ENCODE results near the gene BCAN.

Gene BCAN

GRCh38 chr1:156707417-156708217 is 65.7 kb downstream of the BCAN start:
- Mint-ChIP-seq H3K4me3 (peak overlapping the region; percentile 92), H3K4me1 (peaks cover 28% of the 10 kb centered on the region), H3K27ac (ENCODE audit: low read depth) (no peak overlapping the region), H3K27me3 (peaks cover 19% of the 10 kb centered on the region), H3K36me3 (ENCODE audit: insufficient read depth) (peaks cover 17% of the 10 kb centered on the region), H3K9me3 (no peaks in the 10 kb centered on the region)
- ATAC-seq (replicated peaks; ENCODE audit: extremely low read depth, poor library complexity, severe bottlenecking): no peak
- no peak for DNase-seq (ENCODE audit: low spot score in 2 of 2)

GRCh38 chr1:156708218-156708661 is 66.3 kb downstream of the BCAN start:
- H3K27ac Mint-ChIP-seq (ENCODE audit: low read depth): no peak overlapping the region
- DNase-seq (ENCODE audit: low spot score in 2 of 2) (no peak), ATAC-seq (replicated peaks; ENCODE audit: extremely low read depth, poor library complexity, severe bottlenecking) (no peak)
- H3K4me1 Mint-ChIP-seq: peaks cover 28% of the 10 kb centered on the region
- H3K4me3 Mint-ChIP-seq: peak overlapping the region; percentile 92
- no peaks in the 10 kb centered on the region for H3K9me3 Mint-ChIP-seq
- H3K36me3 Mint-ChIP-seq (ENCODE audit: insufficient read depth): peaks cover 17% of the 10 kb centered on the region
- H3K27me3 Mint-ChIP-seq: peaks cover 13% of the 10 kb centered on the region

GRCh38 chr1:156709031-156709430 is 67.1 kb downstream of the BCAN start:
- ATAC-seq (replicated peaks; ENCODE audit: extremely low read depth, poor library complexity, severe bottlenecking): no peak
- H3K36me3 Mint-ChIP-seq (ENCODE audit: insufficient read depth): peaks cover 17% of the 10 kb centered on the region
- H3K27ac Mint-ChIP-seq (ENCODE audit: low read depth): no peak overlapping the region
- H3K9me3 Mint-ChIP-seq: no peaks in the 10 kb centered on the region
- H3K4me1 Mint-ChIP-seq: peaks cover 28% of the 10 kb centered on the region
- peaks cover 8% of the 10 kb centered on the region for H3K27me3 Mint-ChIP-seq
- H3K4me3 Mint-ChIP-seq: no peak overlapping the region
- DNase-seq (ENCODE audit: low spot score in 2 of 2): no peak

Measured in central memory CD8-positive, alpha-beta T cell (primary cell).